Endothelial cell of umbilical vein (primary cell): ENCODE results near the gene IL36B. TPM values are rescaled to one million over a fixed set of nuclear protein-coding genes. Genes with fewer than 3 reads are reported as not detected.

Experiments used
- BruUV-seq: library from RNA; stranded (reverse); fragments of 400-500 nt; replicated peaks from 2 replicates; lab custom pipeline; 2021; lab: Mats Ljungman, UMichigan
- CTCF ChIA-PET: fragments of 300-600, 350-600 bp; sonication (Branson Sonifier 250); formaldehyde crosslinking; loops from one replicate; lab custom pipeline; 2021; ENCODE audit warnings: antibody characterized with exemption, inconsistent platforms; lab: Charles Lee
- POLR2A ChIA-PET: fragments of 300-600, 350-600 bp; sonication (Branson Sonifier 250); formaldehyde crosslinking; loops from one replicate; lab custom pipeline; 2021; ENCODE audit warnings: antibody characterized with exemption, inconsistent platforms; lab: Charles Lee
- DNase-seq: peaks from one replicate; pipeline ENCODE4 v3.0.0-alpha.2; 2011; ENCODE audit warnings: low read depth, low spot score
- FAIRE-seq: peaks from 2 replicates; lab custom pipeline; 2011; peaks lifted over from hg19 to GRCh38; lab: Jason Lieb, UNC
- H2AFZ ChIP-seq: 2 replicates; pipeline ENCODE4 v1.6.0; 2012; ENCODE audit warnings: low read depth, low read length, control low read depth, inconsistent platforms
- H3K27ac ChIP-seq: 2 replicates; pipeline ENCODE4 v1.5.1; 2011; ENCODE audit warnings: low read depth, mild to moderate bottlenecking, control low read depth, low read length, moderate library complexity; ENCODE audit not compliant: insufficient read depth
- H3K27me3 ChIP-seq, 2 experiments: 2 replicates each; pipeline versions ENCODE4 v1.6.0 to v1.6.1; 2011; ENCODE audit warnings: low read length in 2 of 2, mixed read lengths in 1 of 2; ENCODE audit not compliant: control insufficient read depth in 2 of 2, insufficient read depth in 2 of 2
- H3K36me3 ChIP-seq, 2 experiments: 2 replicates in 1 of 2; 3 replicates in 1 of 2; pipeline ENCODE4 v1.5.1; 2011; ENCODE audit warnings: low read length in 2 of 2, mild to moderate bottlenecking in 1 of 2, moderate library complexity in 1 of 2; ENCODE audit not compliant: control insufficient read depth in 2 of 2, insufficient read depth in 2 of 2; ENCODE audit errors: extremely low read depth in 1 of 2
- H3K4me1 ChIP-seq: 3 replicates; pipeline ENCODE4 v1.5.1; 2011; ENCODE audit warnings: mild to moderate bottlenecking, low read length; ENCODE audit not compliant: control insufficient read depth, insufficient read depth; ENCODE audit errors: extremely low read depth
- H3K4me2 ChIP-seq: 2 replicates; pipeline ENCODE4 v1.6.1; 2011; ENCODE audit warnings: low read length, control low read depth, mixed read lengths; ENCODE audit not compliant: insufficient read depth
- H3K4me3 ChIP-seq, 3 experiments: fragments of 200-600 bp in 1 of 3; sonication (generic), shearing (Covaris generic) in 1 of 3; replicated peaks in 1 of 3; 2 replicates each; pipeline ENCODE4 v1.5.1; 2011 to 2016; ENCODE audit warnings: control low read depth in 3 of 3, low read length in 3 of 3, mild to moderate bottlenecking in 2 of 3, inconsistent platforms in 1 of 3, low read depth in 1 of 3, moderate library complexity in 1 of 3; ENCODE audit not compliant: insufficient read depth in 1 of 3
- H3K79me2 ChIP-seq: 2 replicates; pipeline ENCODE4 v1.6.0; 2012; ENCODE audit warnings: low read length, inconsistent platforms; ENCODE audit not compliant: control insufficient read depth, insufficient read depth
- H3K9ac ChIP-seq: replicated peaks from 2 replicates; pipeline ENCODE3; 2011; ENCODE audit warnings: low read length, control low read depth; ENCODE audit not compliant: insufficient read depth; ENCODE audit errors: extremely low read depth
- H3K9me1 ChIP-seq: replicated peaks from 3 replicates; pipeline ENCODE4 v1.6.0; 2011; ENCODE audit warnings: mild to moderate bottlenecking, low read length; ENCODE audit not compliant: control insufficient read depth, insufficient read depth; ENCODE audit errors: extremely low read depth
- H3K9me3 ChIP-seq: replicated peaks from 2 replicates; pipeline ENCODE4 v1.5.1; 2012; ENCODE audit warnings: low read length, inconsistent platforms; ENCODE audit not compliant: control insufficient read depth, insufficient read depth
- H4K20me1 ChIP-seq: replicated peaks from 2 replicates; pipeline ENCODE3; 2011; ENCODE audit warnings: mild to moderate bottlenecking, low read length; ENCODE audit not compliant: control insufficient read depth, insufficient read depth; ENCODE audit errors: extremely low read depth
- CTCF ChIP-seq, 2 donors: IDR thresholded peaks; 1 replicate in 1 of 2; 2 replicates in 1 of 2; pipeline ENCODE4 v1.5.1; 2011; ENCODE audit warnings: low read length in 2 of 2, mild to moderate bottlenecking in 2 of 2, moderate library complexity in 2 of 2, control low read depth in 1 of 2, inconsistent platforms in 1 of 2, low read depth in 1 of 2; ENCODE audit not compliant: insufficient read depth in 1 of 2; ENCODE audit errors: extremely low read depth in 1 of 2
- EZH2 ChIP-seq: IDR thresholded peaks from 2 replicates; pipeline ENCODE4 v1.6.1; 2012; ENCODE audit warnings: borderline replicate concordance, low read depth, mild to moderate bottlenecking, moderate library complexity, low read length, inconsistent platforms; ENCODE audit not compliant: severe bottlenecking
- FOS ChIP-seq: IDR thresholded peaks from 2 replicates; pipeline ENCODE4 v1.6.1; 2011; ENCODE audit warnings: mild to moderate bottlenecking, low read length, moderate library complexity, borderline replicate concordance; ENCODE audit not compliant: insufficient read depth
- GATA2 ChIP-seq: IDR thresholded peaks from 2 replicates; pipeline ENCODE4 v1.7.0; 2011; ENCODE audit warnings: low read depth, mild to moderate bottlenecking, moderate library complexity, mixed read lengths, low read length; ENCODE audit not compliant: insufficient read length, insufficient read depth
- JUN ChIP-seq: IDR thresholded peaks from 2 replicates; pipeline ENCODE4 v1.6.1; 2011; ENCODE audit warnings: borderline replicate concordance, low read depth; ENCODE audit not compliant: insufficient read length, insufficient read depth
- MAX ChIP-seq: IDR thresholded peaks from 2 replicates; pipeline ENCODE4 v1.6.1; 2011; ENCODE audit not compliant: insufficient read depth, insufficient read length
- MYC ChIP-seq: IDR thresholded peaks from one replicate; pipeline ENCODE4 v1.6.1; 2011; ENCODE audit warnings: mild to moderate bottlenecking, low read depth, low read length
- POLR2A ChIP-seq: IDR thresholded peaks from 2 replicates; pipeline ENCODE4 v1.6.1; 2012; ENCODE audit warnings: low read depth, mild to moderate bottlenecking, control low read depth, low read length
- POLR2AphosphoS5 ChIP-seq: IDR thresholded peaks from 2 replicates; pipeline ENCODE4 v1.6.1; 2012; ENCODE audit warnings: low read depth, mild to moderate bottlenecking, control low read depth, low read length, moderate library complexity; ENCODE audit not compliant: insufficient read depth
- dilution Hi-C: fragments of 300-500 bp; cut with MboI; formaldehyde crosslinking; loops from one replicate; pipeline ENCODE4 v1.15.0; 2019; ENCODE audit warnings: low sequenced_read_pairs; ENCODE audit not compliant: extremely low pct_ligation_motif_present
- intact Hi-C: fragments of 100-400 bp; cut with micrococcal nuclease; formaldehyde crosslinking; loops from one replicate; pipeline ENCODE4 v1.10.0; 2022
- polyA plus RNA-seq, 4 experiments: library from polyadenylated mRNA; depleted of rRNA in 3 of 4; stranded (reverse) in 3 of 4; unstranded in 1 of 4; fragments of >200 nt; gene quantifications; 2 replicates each; pipeline versions ENCODE4 v1.2.1 to v1.2.3, GENCODE V29; 2011 to 2012; ENCODE audit warnings: missing spikeins in 1 of 4
- total RNA-seq: library from RNA; stranded (reverse); gene quantifications from 2 replicates; pipeline ENCODE4 v1.2.3, GENCODE V29; 2021

Gene IL36B
- total and polyA plus RNA-seq, 2 donors (not counting 3 experiments of a cell fraction or from before 2014, with no cell fraction given) = not detected

GRCh38 chr2:112994648-112995047, 58.0 kb downstream of the IL36B start:
- Histone ChIP-seq H3K9ac (no peak overlapping the region), H3K4me2 (no peak overlapping the region), H2AFZ (no peak overlapping the region), H3K27ac (no peak overlapping the region), H3K79me2 (no peaks in the 10 kb centered on the region), H4K20me1 (no peaks in the 10 kb centered on the region), H3K4me1 (no peaks in the 10 kb centered on the region), H3K27me3 (peaks cover 0 to 3% of the 10 kb centered on the region in 2 experiments), H3K9me1 (no peaks in the 10 kb centered on the region), H3K9me3 (no peaks in the 10 kb centered on the region), H3K36me3 (no peaks in the 10 kb centered on the region), H3K4me3 (no peak overlapping the region)
- DNase-seq = no peak
- ChIA-PET POLR2A (no interaction called here), CTCF (no interaction called here)
- no peak for FAIRE-seq
- intact Hi-C loops (no loop called here), dilution Hi-C loops (no loop called here)
- BruUV-seq = no TSS peak
- TF ChIP-seq MYC (no peak), GATA2 (no peak), POLR2AphosphoS5 (no peak), EZH2 (no peak), MAX (no peak), JUN (no peak), CTCF (IDR thresholded peaks at IDR 0.05; ENCODE audit: extremely low read depth in 1 of 2, insufficient read depth in 1 of 2, low read depth in 1 of 2, low read length in 2 of 2) (no peak), POLR2A (no peak), FOS (no peak)
